Esophagus (tissue), 2 donors: ENCODE results near the gene MED12L. TPM values are rescaled to one million over a fixed set of nuclear protein-coding genes. Genes with fewer than 3 reads are reported as not detected.

Experiments
- H3K27ac ChIP-seq, 2 donors: one replicate each; pipeline ENCODE4 v1.5.1; 2013; ENCODE audit warnings: low read depth in 2 of 2, mild to moderate bottlenecking in 2 of 2, inconsistent platforms in 1 of 2, low read length in 1 of 2, moderate library complexity in 1 of 2
- H3K27me3 ChIP-seq, 2 donors: one replicate each; pipeline ENCODE4 v1.6.1; 2013; ENCODE audit warnings: low read length in 2 of 2, control low read depth in 1 of 2, mild to moderate bottlenecking in 1 of 2; ENCODE audit not compliant: insufficient read depth in 2 of 2, control insufficient read depth in 1 of 2
- H3K36me3 ChIP-seq, 2 donors: one replicate each; pipeline ENCODE4 v1.6.1; 2013; ENCODE audit warnings: low read length in 1 of 2; ENCODE audit not compliant: control insufficient read depth in 2 of 2, insufficient read depth in 2 of 2
- H3K4me1 ChIP-seq, 2 donors: one replicate each; pipeline ENCODE4 v1.6.1; 2013; ENCODE audit warnings: low read length in 1 of 2; ENCODE audit not compliant: control insufficient read depth in 2 of 2, insufficient read depth in 2 of 2
- H3K4me3 ChIP-seq, 2 donors: one replicate each; pipeline ENCODE4 v1.5.1; 2013; ENCODE audit warnings: low read length in 2 of 2, mild to moderate bottlenecking in 2 of 2, low read depth in 1 of 2, moderate library complexity in 1 of 2
- H3K9me3 ChIP-seq, 2 donors: one replicate each; pipeline ENCODE4 v1.6.1; 2013; ENCODE audit warnings: mild to moderate bottlenecking in 2 of 2, low read depth in 1 of 2, low read length in 1 of 2, moderate library complexity in 1 of 2; ENCODE audit not compliant: control insufficient read depth in 2 of 2, insufficient read depth in 1 of 2
- WGBS, 2 donors: extraction: QIAGEN DNeasy Blood & Tissue Kit; methylation state at CpG; one replicate each; pipeline ENCODE4 v1.1.7; 2013; 5-methylcytosine and 5-hydroxymethylcytosine counted together
- polyA plus RNA-seq, 2 donors: library from polyadenylated mRNA; stranded (reverse); fragments of 200-250 nt; gene quantifications; one replicate each; pipeline ENCODE4 v1.2.3, GENCODE V29; 2013
- donor health status: healthy with polysubstance abuse.
- donor health status: Bipolar disorder and iron deficiency.

MED12L gene
- polyA plus RNA-seq, 2 donors: 0.05 to 0.08 TPM

- H3K36me3 ChIP-seq: no peaks in the 10 kb centered on the region
- H3K9me3 ChIP-seq: no peaks in the 10 kb centered on the region
- H3K27me3 ChIP-seq: no peaks in the 10 kb centered on the region
- H3K27ac ChIP-seq: no peak overlapping the region
- H3K4me1 ChIP-seq: no peaks in the 10 kb centered on the region
- H3K4me3 ChIP-seq: no peak overlapping the region
- WGBS, 2 donors: 88 to 89% methylated on average over 5 of the region's 5 CpGs
These were observed 345.5 kb downstream of the MED12L start for GRCh38 chr3:151430821-151431484.

DNA sequence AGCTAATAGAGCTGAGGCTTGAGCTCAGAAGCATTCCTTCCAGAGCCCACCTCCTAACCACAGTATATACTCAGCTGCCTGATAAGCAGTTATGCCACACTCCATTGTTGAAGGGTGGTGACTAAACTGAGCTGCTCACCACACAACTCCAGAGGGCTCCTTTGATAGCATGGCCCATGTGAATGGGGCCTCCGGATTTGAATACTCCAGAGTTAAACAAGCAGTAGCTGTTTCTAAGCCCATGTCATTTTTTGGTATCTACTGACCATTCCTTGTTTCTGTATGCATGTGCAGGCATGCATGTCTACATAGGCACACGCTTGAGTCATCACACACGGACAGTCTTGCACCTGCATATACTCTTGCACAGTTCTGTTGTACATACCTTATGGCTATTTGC is 346.5 kb downstream of the MED12L start:
- Histone ChIP-seq H3K4me3 (no peak overlapping the region), H3K9me3 (no peaks in the 10 kb centered on the region), H3K27me3 (no peaks in the 10 kb centered on the region), H3K27ac (no peak overlapping the region), H3K36me3 (no peaks in the 10 kb centered on the region), H3K4me1 (no peaks in the 10 kb centered on the region)
- 66 to 80% methylated on average over 3 of the region's 3 CpGs for WGBS, 2 donors

GRCh38 chr3:151432616-151433372 is 347.3 kb downstream of the MED12L start:
- Histone ChIP-seq H3K36me3 (no peaks in the 10 kb centered on the region), H3K4me3 (no peak overlapping the region), H3K4me1 (no peaks in the 10 kb centered on the region), H3K27me3 (no peaks in the 10 kb centered on the region), H3K27ac (no peak overlapping the region), H3K9me3 (no peaks in the 10 kb centered on the region)
- 85% methylated on average over 7 of the region's 7 CpGs for WGBS, 2 donors

DNA sequence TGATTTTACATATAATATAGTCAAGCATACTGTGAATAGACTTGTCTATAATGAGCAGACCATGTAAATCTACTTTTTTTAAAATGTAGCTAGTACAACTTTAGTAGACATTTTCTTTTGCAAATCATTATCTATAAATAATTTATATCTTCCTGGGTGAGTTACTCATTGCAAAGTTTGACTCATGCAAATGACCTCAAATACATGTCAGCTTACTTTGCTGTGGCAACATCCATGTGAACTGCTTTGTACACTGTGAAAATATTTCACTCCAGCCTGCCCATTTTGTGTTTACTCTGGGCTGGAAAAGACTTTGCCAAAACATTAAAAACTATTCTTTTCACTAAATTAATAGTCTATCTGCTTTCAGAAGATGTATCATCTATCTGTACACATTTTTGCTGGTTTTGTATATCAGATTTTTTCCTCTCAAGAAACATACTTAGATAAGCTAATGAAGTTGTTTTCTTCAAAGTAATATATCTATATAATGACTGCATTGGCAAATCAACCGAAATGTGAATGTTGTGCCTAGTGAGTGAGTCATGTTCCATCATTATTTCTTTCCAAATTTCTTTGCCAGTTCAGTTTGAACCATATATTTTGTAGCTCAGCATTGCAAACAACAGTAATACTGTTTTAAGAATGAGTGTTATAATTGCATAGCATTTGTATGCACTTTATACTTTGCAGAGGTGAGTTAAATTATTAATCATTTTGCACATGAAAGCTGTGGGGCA is 348.9 kb downstream of the MED12L start:
- Histone ChIP-seq H3K36me3 (no peaks in the 10 kb centered on the region), H3K27me3 (no peaks in the 10 kb centered on the region), H3K9me3 (no peaks in the 10 kb centered on the region), H3K4me3 (no peak overlapping the region), H3K4me1 (no peaks in the 10 kb centered on the region), H3K27ac (no peak overlapping the region)
- 26 to 35% methylated on average over 1 of the region's 1 CpG for WGBS, 2 donors

GRCh38 chr3:151436675-151437446 is 351.4 kb downstream of the MED12L start:
- no peaks in the 10 kb centered on the region for H3K9me3 ChIP-seq
- no peak overlapping the region for H3K27ac ChIP-seq
- no peaks in the 10 kb centered on the region for H3K4me1 ChIP-seq
- WGBS, 2 donors: 82% methylated on average over 8 of the region's 8 CpGs
- H3K36me3 ChIP-seq: no peaks in the 10 kb centered on the region
- H3K27me3 ChIP-seq: no peaks in the 10 kb centered on the region
- no peak overlapping the region for H3K4me3 ChIP-seq

GRCh38 chr3:151437906-151438305 is 352.4 kb downstream of the MED12L start:
- WGBS, 2 donors: 89 to 92% methylated on average over 6 of the region's 6 CpGs
- no peaks in the 10 kb centered on the region for H3K9me3 ChIP-seq

DNA sequence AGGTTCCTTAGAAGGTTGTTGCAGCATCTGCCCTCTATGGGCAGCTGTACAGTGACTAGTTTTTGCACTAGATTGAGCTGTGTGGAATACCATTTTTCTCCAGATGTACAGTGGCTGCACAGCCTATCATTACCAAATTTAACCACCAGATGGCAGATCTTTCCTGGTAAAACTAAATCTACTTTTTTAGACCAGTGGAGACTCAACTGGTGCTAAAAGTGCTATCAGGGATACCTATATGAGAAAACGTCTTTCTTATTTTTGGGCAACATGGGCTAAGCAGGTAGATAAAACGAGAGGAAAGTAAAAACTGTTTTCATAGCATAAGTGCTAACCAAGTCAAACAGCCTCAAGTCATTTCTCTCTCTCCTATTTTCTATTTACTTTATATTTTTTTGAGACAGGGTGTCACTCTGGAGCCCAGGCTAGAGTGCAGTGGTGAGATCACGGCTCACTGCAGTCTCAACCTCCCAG is 354.2 kb downstream of the MED12L start:
- Histone ChIP-seq H3K4me3 (no peak overlapping the region), H3K9me3 (no peaks in the 10 kb centered on the region), H3K4me1 (no peaks in the 10 kb centered on the region), H3K27ac (no peak overlapping the region), H3K27me3 (no peaks in the 10 kb centered on the region), H3K36me3 (no peaks in the 10 kb centered on the region)
- WGBS, 2 donors: 26 to 32% methylated on average over 3 of the region's 3 CpGs

More at GRCh38 chr3:151437906-151438305, 352.4 kb downstream of the MED12L start:
- H3K27me3 ChIP-seq: no peaks in the 10 kb centered on the region
- H3K4me3 ChIP-seq: no peak overlapping the region
- no peaks in the 10 kb centered on the region for H3K36me3 ChIP-seq
- H3K27ac ChIP-seq: no peak overlapping the region
- no peaks in the 10 kb centered on the region for H3K4me1 ChIP-seq

GRCh38 chr3:151440940-151441339 is 355.5 kb downstream of the MED12L start:
- Histone ChIP-seq H3K27ac (no peak overlapping the region), H3K9me3 (no peaks in the 10 kb centered on the region), H3K27me3 (no peaks in the 10 kb centered on the region), H3K4me1 (no peaks in the 10 kb centered on the region), H3K36me3 (no peaks in the 10 kb centered on the region), H3K4me3 (no peak overlapping the region)
- WGBS, 2 donors: 93% methylated on average over 1 of the region's 1 CpG

- Histone ChIP-seq H3K9me3 (no peaks in the 10 kb centered on the region), H3K27ac (no peak overlapping the region), H3K4me1 (no peaks in the 10 kb centered on the region), H3K36me3 (no peaks in the 10 kb centered on the region), H3K27me3 (no peaks in the 10 kb centered on the region), H3K4me3 (no peak overlapping the region)
- 86 to 90% methylated on average over 7 of the region's 7 CpGs for WGBS, 2 donors
These were observed 358.1 kb downstream of the MED12L start for GRCh38 chr3:151443583-151443982.
